GM21423 (cell line): ENCODE results near the gene CMTR1.

Experiments used
- ATAC-seq: cut with Tn5 transposase; IDR thresholded peaks from one replicate; pipeline ENCODE4 v1.9.1; 2021; ENCODE audit warnings: mild to moderate bottlenecking, moderate library complexity; ENCODE audit not compliant: unreplicated experiment

The CMTR1 gene

DNA sequence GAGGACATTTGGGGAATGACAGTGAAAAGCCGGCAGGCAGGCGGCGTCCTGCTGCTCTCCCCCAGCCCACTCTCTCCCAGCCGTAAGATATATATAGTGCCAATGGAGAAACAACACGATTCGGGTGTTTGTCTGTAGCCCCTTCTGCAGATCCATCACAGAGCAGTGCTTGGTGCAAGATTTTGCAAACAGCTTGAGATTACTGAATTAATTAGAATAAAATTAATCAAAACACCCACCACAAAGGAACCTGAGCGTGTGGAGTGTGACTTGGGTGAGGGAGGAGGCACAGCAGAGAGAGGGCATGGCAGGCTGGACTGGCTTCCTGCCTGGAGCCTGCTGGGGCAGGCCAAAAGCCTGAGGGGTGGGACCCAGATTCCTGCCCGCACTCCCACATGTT lies 95.5 kb downstream of the CMTR1 start:
- ATAC-seq, result no peak

DNA sequence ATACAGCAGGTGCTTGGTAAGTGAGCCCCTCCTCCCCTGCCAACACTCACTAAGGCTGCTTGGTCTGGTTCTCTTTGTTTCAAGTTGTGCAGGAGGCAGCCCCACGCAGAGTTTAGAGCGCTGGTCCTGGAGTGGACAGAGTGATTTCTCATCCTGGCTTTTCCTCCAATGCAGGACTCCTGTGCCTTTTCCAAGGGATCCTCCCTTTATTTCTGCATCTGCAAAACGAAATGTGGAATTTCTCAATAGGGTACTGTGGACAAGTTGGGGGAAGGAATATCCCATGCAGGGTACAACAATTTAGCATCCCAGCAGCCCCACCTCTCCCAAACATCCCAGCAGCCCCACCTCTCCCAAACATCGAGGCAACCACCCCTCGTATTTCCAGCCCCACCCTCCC lies 97.3 kb downstream of the CMTR1 start:
- no peak for ATAC-seq

GRCh38 chr6:37531026-37531425 lies 98.0 kb downstream of the CMTR1 start:
- no peak for ATAC-seq
